Measurements from ENCODE around the gene CWC27.

- TF ChIP-seq, protein P1, sequence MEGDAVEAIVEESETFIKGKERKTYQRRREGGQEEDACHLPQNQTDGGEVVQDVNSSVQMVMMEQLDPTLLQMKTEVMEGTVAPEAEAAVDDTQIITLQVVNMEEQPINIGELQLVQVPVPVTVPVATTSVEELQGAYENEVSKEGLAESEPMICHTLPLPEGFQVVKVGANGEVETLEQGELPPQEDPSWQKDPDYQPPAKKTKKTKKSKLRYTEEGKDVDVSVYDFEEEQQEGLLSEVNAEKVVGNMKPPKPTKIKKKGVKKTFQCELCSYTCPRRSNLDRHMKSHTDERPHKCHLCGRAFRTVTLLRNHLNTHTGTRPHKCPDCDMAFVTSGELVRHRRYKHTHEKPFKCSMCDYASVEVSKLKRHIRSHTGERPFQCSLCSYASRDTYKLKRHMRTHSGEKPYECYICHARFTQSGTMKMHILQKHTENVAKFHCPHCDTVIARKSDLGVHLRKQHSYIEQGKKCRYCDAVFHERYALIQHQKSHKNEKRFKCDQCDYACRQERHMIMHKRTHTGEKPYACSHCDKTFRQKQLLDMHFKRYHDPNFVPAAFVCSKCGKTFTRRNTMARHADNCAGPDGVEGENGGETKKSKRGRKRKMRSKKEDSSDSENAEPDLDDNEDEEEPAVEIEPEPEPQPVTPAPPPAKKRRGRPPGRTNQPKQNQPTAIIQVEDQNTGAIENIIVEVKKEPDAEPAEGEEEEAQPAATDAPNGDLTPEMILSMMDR (IDR thresholded peaks at IDR 0.05), result no peak
- TF ChIP-seq ZFX (IDR thresholded peaks at IDR 0.05; ENCODE audit: borderline replicate concordance), result no peak
Observed at GRCh38 chr5:64742821-64743220, 25.9 kb upstream of the CWC27 start.
